NCI-H226 (cell line): ENCODE data around the gene BLTP1.
"Not testable (repeated sequence)": the region's sequence is repeated elsewhere in the genome, so short reads cannot be mapped to it uniquely, and the experiment has no call there.

ENCODE experiments used
- DNase-seq: peaks from one replicate; pipeline ENCODE4 v3.0.0-alpha.2; 2015

The BLTP1 gene

GRCh38 chr4:122151982-122152710 lies at the start of gene BLTP1:
TSS of gene BLTP1 (plus strand) at chr4:122152331. CDS start at chr4:122170648, 18,317 bp downstream.
- peak; percentile 59 for DNase-seq

- DNase-seq: peak; percentile 9
Measured at GRCh38 chr4:122104184-122104583, 47.9 kb upstream of the BLTP1 start.

DNA sequence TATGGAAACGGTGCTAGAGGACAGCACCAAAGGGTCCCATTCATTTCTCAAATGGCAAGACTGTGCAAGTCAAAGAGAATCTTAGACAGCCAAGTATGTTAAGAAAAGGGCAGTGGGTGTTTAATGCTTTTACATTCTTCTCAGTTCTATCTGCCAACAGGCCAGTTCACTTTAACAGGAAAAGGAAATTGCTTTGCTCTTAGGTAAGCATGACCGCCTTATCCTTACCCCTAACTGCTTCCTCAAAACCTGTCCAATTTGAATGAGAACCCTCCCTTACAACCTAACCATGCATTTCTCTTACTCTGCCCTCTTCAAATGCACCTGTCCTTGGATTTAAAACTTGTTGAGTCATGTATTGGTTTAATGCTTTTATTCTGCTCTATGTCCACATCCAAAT lies 44.5 kb upstream of the BLTP1 start:
- no peak for DNase-seq

- DNase-seq: not testable (repeated sequence)
Measured at GRCh38 chr4:122110304-122110703, 41.8 kb upstream of the BLTP1 start.

- no peak for DNase-seq
Measured at GRCh38 chr4:122117743-122118142, 34.4 kb upstream of the BLTP1 start.

DNA sequence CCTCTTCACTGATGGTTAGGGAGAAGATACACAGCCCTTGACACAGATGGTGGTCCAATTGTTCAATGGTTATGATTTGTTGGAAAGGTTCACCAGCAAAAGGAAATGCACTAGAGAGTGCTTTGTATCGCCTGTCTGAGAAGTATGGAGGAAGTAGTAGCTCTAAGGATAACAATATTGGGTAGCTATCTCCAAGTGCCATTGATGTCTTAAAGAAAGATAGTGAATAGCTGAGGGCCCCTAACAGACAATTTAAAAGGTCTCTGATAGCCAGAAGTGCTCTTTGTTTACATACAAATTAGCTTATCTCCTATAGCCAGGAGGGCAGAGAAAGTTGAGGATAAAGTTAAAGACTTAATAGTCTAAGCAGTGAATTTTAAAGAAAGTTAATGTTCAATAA lies 33.9 kb upstream of the BLTP1 start:
- no peak for DNase-seq

DNA sequence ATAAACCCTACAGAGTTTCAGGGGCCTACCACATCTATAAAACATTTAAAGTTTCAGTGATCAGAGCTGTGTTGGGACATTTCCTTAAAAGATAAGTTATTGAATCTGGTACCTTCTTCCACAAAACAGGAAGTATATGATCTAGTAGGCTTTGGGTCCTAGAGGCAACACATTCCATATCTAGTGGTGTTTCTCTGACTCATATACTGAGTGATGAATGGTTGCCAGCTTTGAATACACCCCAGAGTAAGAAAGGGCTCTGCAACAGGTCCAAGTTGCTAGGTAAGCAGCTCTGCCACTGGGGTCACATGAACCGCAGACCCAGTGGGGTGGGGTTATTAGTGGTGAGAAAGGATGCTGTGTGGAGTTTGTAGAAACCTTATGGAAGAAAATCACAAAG lies 32.4 kb upstream of the BLTP1 start:
- peak; percentile 32 for DNase-seq

GRCh38 chr4:122121593-122121992 lies 30.5 kb upstream of the BLTP1 start:
- DNase-seq: no peak

DNA sequence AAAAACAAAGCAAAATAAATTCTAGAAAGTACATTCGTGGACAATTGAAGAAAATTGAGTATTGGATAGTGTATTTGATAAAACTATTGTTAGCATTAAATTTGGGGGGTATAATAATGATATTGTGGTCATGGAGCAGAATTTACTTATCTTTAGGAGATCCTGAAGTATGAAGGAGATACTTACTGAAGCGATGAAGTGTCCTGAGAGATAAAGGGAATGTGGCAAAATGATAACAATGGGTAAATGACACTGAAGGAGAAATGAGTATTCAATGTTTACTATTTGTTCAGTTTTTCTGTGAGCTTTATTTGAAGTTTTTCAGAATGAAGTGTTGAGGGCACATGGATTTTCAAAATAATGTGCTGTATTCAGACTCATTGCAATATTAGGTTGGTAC lies 30.0 kb upstream of the BLTP1 start:
- DNase-seq: no peak

- DNase-seq: no peak
Measured at GRCh38 chr4:122129061-122129460, 23.1 kb upstream of the BLTP1 start.

- DNase-seq: no peak
Measured at GRCh38 chr4:122131562-122132157, 20.5 kb upstream of the BLTP1 start.

GRCh38 chr4:122132891-122133290 lies 19.2 kb upstream of the BLTP1 start:
- DNase-seq: no peak

DNA sequence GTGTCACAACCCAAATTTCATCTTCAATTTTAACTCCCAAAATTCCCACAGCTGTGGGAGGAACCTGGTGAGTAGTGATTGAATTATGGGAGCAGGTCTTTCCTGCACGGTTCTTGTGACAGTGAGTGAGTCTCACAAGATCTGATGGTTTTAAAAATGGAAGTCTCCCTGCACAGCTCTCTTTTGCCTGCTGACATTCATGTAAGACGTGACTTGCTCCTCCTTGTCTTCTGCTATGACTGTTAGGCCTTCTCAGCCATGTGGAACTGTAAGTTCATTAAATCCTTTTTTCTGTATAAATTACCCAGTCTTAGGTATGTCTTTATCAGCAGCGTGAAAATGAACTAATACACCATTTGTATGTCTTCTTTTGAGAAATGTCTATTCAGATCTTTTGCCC lies 13.0 kb upstream of the BLTP1 start:
- DNase-seq: no peak

DNA sequence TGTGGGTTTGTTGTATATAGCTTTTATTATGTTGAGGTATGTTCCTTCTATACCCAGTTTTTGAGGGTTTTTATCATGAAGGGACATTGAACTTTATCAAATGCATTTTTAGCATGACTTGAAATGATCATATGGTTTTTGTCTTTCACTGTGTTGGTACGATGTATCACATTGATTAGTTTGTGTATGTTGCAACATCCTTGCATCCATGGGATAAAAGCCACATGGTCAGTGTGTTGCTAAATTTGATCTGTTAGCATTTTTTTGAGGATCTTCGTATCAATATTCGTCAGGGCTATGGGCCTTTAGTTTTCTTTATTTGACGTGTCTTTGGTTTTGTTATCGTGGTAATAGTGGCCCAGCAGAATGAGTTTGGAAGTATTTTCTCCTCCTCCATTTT lies 11.3 kb upstream of the BLTP1 start:
- no peak for DNase-seq

- DNase-seq: no peak
Measured at GRCh38 chr4:122142687-122143086, 9.4 kb upstream of the BLTP1 start.

DNA sequence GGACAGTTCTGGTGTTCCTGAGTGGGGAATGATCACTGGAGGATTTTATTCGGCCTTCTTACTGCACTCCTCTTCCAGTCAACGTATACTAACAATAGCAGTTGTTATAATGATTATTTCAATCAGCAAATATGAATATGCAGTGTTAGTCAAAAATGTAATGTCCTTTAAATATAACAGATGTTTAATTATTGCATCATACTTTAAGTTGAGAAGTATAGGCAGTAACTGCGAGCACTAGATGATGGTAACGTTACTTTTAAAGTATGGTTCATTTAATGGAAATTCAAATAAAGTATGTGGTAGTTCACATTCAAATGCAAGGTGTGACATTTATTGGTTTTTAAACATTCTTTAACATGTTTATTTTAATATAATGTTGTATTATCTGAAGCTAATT lies 5.5 kb upstream of the BLTP1 start:
- DNase-seq: no peak

- DNase-seq: no peak
Measured at GRCh38 chr4:122150931-122151330, 1.2 kb upstream of the BLTP1 start.

DNA sequence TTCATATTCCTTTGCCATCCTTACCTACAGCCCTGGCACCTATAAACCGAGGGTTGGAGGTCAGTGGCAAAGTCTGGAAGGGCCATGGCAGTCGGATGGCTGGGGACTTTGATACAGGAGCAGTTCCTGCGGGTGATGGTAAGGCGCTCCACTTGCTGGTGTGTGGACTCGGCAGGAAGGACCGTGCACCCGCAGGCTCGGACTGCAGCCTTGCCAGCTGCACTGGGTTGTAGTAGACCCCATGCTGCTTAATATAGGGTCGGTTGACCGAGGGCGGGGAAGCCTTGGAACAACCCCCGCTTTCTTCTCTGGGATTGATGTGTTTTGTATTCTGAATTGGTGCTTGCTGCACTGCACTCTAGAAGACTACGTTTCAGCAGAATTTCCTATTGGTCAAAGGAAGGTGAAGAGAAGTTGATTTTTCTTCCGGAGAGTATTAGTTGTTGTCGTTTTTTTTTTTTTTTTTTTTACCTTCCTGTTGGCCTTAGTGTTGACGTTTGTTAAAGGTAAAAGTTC lies 638 bp downstream of the BLTP1 start:
- no peak for DNase-seq

GRCh38 chr4:122156819-122157218 lies 4.7 kb downstream of the BLTP1 start:
- peak; percentile 74 for DNase-seq

- DNase-seq: no peak
Measured at GRCh38 chr4:122163301-122163700, 11.2 kb downstream of the BLTP1 start.

DNA sequence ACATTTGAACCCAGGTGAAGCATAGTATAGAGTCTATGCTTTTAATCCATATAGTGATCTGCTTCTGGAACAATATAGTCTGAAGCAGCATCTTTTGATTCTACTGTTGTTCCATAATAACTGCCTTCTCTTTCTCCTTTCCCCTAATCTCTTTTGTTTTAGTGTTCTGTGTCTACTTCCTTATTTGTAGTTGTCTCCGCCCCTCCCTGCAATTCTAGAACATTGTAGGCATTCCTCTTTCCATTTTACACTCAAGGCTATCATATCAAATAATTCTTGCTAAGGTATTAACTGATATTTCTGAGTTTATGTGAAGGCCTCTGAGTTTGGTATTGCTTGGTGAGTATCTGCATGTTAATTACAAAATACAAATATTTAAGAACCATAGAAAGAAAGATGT lies 11.6 kb downstream of the BLTP1 start:
- no peak for DNase-seq

DNA sequence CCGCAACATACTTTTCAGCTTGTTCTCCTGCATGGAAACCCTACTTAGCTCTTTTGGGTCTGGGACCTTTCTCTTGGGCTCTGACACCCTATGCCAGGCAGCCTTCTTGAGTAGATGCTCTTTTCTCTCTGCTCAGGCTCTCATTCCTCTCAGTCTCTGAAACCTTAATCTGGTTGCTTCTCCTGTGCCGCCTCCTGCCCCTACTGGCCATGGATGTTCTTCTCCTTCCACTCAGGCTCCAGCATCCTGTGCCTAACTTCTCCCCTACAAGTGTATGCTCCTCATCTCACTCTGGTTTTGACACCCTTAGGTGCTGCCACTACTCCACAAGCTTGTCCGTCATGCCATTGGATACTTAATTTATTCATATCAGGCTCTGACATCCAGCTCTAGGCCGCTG lies 15.2 kb downstream of the BLTP1 start:
- DNase-seq: no peak

GRCh38 chr4:122170775-122171174 lies 18.6 kb downstream of the BLTP1 start:
- no peak for DNase-seq

DNA sequence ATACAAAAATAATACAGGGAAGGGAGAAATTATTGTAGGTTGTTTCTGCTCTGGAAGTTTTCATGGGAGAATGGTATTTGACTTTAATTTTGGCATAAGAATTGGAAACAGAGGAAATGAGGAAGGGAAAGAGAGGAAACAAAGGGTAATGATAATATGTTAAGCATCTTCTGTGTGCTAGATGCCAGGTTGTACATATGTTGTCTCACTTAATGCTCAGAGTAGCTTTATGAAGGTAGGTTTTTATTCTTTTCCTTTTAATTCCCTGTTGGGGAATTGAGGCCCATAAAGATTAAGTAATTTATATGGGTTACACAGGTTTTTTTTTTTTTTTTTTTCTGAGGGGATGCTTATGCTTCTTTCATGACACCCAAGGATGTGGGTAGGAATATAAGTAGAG lies 19.2 kb downstream of the BLTP1 start:
- DNase-seq: no peak

DNA sequence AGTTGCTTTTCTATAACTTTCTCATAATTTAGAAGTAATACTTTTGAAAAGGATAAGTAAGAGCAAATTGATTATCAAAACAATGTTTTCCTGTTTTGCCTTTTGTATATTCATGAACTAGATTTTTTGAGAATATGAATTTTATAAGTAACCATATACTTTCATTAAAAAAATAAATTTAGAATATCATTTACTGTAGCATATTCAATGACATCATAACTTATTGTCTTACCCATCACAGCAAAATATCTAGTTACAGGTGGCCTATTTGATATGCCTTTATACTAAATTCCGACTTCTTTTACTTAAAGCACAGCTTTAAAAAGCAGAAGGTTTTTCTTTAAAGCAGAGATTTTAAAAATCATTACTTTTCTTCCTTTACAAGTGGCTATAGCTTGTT lies 20.1 kb downstream of the BLTP1 start:
- DNase-seq: no peak
